Chondrocyte (in vitro differentiated cells): ENCODE data around the gene LYRM7. TPM values are rescaled to one million over a fixed set of nuclear protein-coding genes. Genes with fewer than 3 reads are reported as not detected.

ENCODE experiments used
- DNase-seq: peaks from one replicate; pipeline ENCODE4 v3.0.0; 2021; ENCODE audit warnings: mixed read lengths, low spot score
- H3K27ac Mint-ChIP-seq: one replicate; pipeline ENCODE4 v1.8.0; 2021; ENCODE audit warnings: mild to moderate bottlenecking, moderate library complexity, mixed read lengths; ENCODE audit not compliant: unreplicated experiment
- H3K27me3 Mint-ChIP-seq: 2 replicates; pipeline ENCODE4 v1.8.0; 2021; ENCODE audit warnings: low read depth, mixed read lengths
- H3K36me3 Mint-ChIP-seq: 2 replicates; pipeline ENCODE4 v1.8.0; 2021; ENCODE audit warnings: low read depth, mixed read lengths
- H3K4me1 Mint-ChIP-seq: 2 replicates; pipeline ENCODE4 v1.8.0; 2021; ENCODE audit warnings: low read depth, mild to moderate bottlenecking, mixed read lengths
- H3K4me3 Mint-ChIP-seq: one replicate; pipeline ENCODE4 v1.8.0; 2021; ENCODE audit warnings: mild to moderate bottlenecking, moderate library complexity, mixed read lengths; ENCODE audit not compliant: unreplicated experiment
- H3K9me3 Mint-ChIP-seq: 2 replicates; pipeline ENCODE4 v1.8.0; 2021; ENCODE audit warnings: low read depth, mixed read lengths
- CTCF ChIP-seq: fragments of 200-600 bp; sonication (generic); IDR thresholded peaks from 2 replicates; pipeline ENCODE4 v1.5.0; 2021; ENCODE audit warnings: antibody characterized with exemption, mild to moderate bottlenecking, moderate library complexity
- total RNA-seq: library from RNA; stranded (reverse); gene quantifications from 3 replicates; pipeline ENCODE4 v1.2.1, GENCODE V29; 2021

LYRM7 gene
- total RNA-seq, 1 donor from 2014 or later = 10.1 TPM

DNA sequence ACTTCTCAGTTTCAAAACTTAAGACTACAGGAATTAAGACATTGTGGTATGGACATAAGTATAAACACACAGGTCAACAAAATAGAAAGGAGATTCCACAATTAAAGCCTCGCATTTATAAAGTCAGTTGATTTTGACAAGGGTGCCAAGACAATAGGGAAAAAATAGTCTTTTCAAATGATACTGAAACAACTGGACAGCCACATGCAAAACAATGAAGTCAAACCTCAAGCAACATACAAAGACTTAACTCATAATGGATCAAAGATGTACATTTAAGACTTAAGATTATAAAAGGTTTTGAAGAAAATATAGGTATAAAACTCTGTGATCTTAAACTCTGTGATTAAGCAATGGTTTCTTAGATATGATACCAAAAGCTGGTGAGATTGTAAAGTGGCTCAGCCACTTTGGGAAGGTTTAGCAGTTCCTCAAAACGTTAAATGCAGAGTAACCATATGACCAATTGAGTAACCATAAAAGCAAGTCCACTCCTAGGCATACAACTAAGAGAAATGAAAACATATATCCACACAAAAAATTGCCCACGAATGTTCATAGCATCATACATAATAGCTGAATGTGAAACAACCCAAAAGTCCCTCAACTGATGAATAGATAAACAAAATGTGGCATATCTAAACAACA lies 27.6 kb upstream of the LYRM7 start:
- H3K4me1 Mint-ChIP-seq = no peaks in the 10 kb centered on the region
- H3K27me3 Mint-ChIP-seq = peaks cover 3% of the 10 kb centered on the region
- H3K9me3 Mint-ChIP-seq = peaks cover 3% of the 10 kb centered on the region
- no peaks in the 10 kb centered on the region for H3K36me3 Mint-ChIP-seq
- H3K27ac Mint-ChIP-seq = no peak overlapping the region
- TF ChIP-seq CTCF = no peak
- DNase-seq = no peak
- H3K4me3 Mint-ChIP-seq = no peak overlapping the region

DNA sequence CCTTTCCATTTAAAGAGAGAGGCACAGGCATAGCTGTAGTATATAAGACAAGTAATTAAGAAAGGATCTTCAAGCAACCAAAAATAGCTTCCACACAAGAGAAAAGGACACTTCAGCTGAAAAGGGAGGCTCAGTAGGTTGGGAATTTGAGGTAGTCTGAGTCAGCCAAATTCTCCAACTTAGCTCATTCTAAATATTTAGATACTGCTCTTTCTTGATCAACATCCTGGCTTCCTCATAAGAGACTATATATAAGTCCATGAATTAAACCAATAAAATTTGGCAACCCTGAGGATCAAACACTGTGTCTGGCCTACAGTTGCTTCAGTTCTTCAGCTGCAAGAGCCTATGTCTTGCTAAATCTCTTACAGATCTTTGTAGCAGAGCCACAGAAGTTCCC lies 23.5 kb upstream of the LYRM7 start:
- TF ChIP-seq CTCF = no peak
- Mint-ChIP-seq H3K4me3 (no peak overlapping the region), H3K4me1 (no peaks in the 10 kb centered on the region), H3K27me3 (peaks cover 1% of the 10 kb centered on the region), H3K27ac (no peak overlapping the region), H3K9me3 (peaks cover 3% of the 10 kb centered on the region), H3K36me3 (no peaks in the 10 kb centered on the region)
- DNase-seq = no peak

- H3K4me3 Mint-ChIP-seq = no peak overlapping the region
- DNase-seq = no peak
- H3K27ac Mint-ChIP-seq = no peak overlapping the region
- H3K9me3 Mint-ChIP-seq = no peaks in the 10 kb centered on the region
- no peak for TF ChIP-seq CTCF
- no peaks in the 10 kb centered on the region for H3K27me3 Mint-ChIP-seq
- no peaks in the 10 kb centered on the region for H3K4me1 Mint-ChIP-seq
- no peaks in the 10 kb centered on the region for H3K36me3 Mint-ChIP-seq
Observed at GRCh38 chr5:131148835-131149234, 21.9 kb upstream of the LYRM7 start.

GRCh38 chr5:131150408-131150807 lies 20.3 kb upstream of the LYRM7 start:
- Mint-ChIP-seq H3K27me3 (no peaks in the 10 kb centered on the region), H3K4me3 (no peak overlapping the region), H3K27ac (no peak overlapping the region), H3K36me3 (no peaks in the 10 kb centered on the region), H3K4me1 (no peaks in the 10 kb centered on the region), H3K9me3 (no peaks in the 10 kb centered on the region)
- TF ChIP-seq CTCF = no peak
- no peak for DNase-seq

DNA sequence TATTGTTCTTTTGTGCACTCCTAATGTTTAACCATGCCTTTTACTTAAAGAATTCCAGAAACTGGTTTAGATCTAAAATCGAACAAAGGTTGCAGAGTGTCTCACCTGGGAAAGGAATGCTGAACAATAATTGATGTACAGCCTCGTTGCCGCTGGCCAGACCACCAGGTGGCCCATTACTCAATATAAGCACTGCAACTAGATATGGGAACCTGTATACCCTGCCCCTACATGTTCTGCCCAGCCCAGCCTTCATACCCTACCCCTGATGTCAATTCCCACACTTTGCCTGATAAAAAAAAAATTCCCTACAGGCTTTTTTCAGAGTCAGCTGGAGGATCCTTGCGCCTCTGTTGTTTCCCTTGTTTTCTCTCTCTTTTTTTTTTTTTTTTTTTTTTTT lies 19.5 kb upstream of the LYRM7 start:
- TF ChIP-seq CTCF = no peak
- no peak overlapping the region for H3K4me3 Mint-ChIP-seq
- no peaks in the 10 kb centered on the region for H3K27me3 Mint-ChIP-seq
- no peaks in the 10 kb centered on the region for H3K9me3 Mint-ChIP-seq
- DNase-seq = no peak
- H3K4me1 Mint-ChIP-seq = no peaks in the 10 kb centered on the region
- no peak overlapping the region for H3K27ac Mint-ChIP-seq
- H3K36me3 Mint-ChIP-seq = no peaks in the 10 kb centered on the region
